Epithelial cell of esophagus (primary cell): ENCODE measurements around the gene KRTAP10-4.

Experiments
- DNase-seq: peaks from one replicate; pipeline ENCODE4 v3.0.0; 2010; ENCODE audit warnings: low read depth
- H3K4me3 ChIP-seq: 2 replicates; pipeline ENCODE4 v1.5.1; 2011; ENCODE audit warnings: mild to moderate bottlenecking, low read length, control low read depth
- TF ChIP-seq, protein P1 (sequence below): IDR thresholded peaks from 2 replicates; pipeline ENCODE4 v1.5.1; 2011; ENCODE audit warnings: low read depth, mild to moderate bottlenecking, low read length, control low read depth, inconsistent platforms; ENCODE audit not compliant: insufficient read depth; ENCODE audit errors: missing control alignments

The KRTAP10-4 gene

DNA sequence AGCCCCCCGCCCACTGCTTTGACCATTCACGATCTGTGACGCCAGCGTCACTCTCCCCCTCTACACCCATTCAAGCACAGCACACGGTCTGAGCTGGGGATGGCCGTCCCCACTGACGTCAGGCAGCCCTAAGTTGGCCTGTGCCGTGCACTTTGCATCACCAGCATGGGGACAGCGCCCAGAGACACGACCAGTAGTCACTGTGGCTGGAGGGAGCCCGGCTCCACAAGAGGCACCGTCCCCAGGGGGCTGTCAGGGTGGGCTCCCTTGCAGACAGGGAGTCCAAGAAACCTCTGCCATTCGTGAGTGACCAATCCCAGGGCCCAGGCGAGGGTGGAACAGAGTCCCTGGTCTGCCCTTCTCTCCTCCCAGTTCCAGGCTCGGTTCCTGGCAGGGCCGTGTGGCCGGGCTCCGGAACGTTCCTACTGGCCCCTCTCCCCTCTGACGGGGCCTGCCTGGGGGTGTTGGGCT lies 40.7 kb downstream of the KRTAP10-4 start:
- TF ChIP-seq, protein P1, sequence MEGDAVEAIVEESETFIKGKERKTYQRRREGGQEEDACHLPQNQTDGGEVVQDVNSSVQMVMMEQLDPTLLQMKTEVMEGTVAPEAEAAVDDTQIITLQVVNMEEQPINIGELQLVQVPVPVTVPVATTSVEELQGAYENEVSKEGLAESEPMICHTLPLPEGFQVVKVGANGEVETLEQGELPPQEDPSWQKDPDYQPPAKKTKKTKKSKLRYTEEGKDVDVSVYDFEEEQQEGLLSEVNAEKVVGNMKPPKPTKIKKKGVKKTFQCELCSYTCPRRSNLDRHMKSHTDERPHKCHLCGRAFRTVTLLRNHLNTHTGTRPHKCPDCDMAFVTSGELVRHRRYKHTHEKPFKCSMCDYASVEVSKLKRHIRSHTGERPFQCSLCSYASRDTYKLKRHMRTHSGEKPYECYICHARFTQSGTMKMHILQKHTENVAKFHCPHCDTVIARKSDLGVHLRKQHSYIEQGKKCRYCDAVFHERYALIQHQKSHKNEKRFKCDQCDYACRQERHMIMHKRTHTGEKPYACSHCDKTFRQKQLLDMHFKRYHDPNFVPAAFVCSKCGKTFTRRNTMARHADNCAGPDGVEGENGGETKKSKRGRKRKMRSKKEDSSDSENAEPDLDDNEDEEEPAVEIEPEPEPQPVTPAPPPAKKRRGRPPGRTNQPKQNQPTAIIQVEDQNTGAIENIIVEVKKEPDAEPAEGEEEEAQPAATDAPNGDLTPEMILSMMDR, result no peak

GRCh38 chr21:44614961-44615391 lies 41.4 kb downstream of the KRTAP10-4 start:
- no peak overlapping the region for H3K4me3 ChIP-seq
- DNase-seq, result no peak
- TF ChIP-seq, protein P1, result no peak

More for the DNA sequence above, 40.7 kb downstream of the KRTAP10-4 start:
- DNase-seq, result no peak
- no peak overlapping the region for H3K4me3 ChIP-seq

- TF ChIP-seq, protein P1, result no peak
These were observed 41.9 kb downstream of the KRTAP10-4 start for GRCh38 chr21:44615466-44615865.

DNA sequence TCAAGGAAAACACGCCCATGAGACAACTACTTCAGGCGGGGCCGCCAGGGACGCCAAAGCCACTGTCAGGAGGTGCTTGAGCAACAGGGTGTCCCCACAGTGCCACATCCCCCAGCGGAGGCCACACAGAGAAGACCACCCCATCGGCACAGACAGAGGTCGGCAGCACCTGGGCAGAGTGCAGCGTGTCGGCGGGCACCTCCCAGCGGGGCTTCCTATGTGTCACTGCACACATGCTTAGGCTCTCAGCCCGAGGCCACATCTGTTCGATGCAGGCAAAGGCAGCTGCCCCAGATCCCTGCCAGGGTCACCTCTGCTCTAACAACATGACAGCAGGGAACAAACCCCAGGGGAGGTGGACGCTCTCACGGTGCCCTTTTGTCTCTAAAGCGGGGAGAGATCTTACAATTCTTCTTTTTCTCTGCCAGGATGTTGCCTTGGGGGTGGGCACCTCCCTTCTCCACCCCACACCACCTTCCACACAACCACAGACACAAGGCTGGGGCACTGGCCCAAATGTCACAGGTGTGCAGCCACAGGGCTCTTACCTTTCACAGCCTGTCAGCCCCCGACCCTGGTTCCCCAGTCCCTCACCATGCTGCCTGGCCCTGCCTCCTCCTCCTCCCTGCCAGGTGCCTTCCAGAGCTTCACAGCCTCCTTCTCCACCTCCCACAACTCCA lies 42.5 kb downstream of the KRTAP10-4 start:
- no peak overlapping the region for H3K4me3 ChIP-seq
- TF ChIP-seq, protein P1, result no peak
- DNase-seq, result no peak

More at GRCh38 chr21:44615466-44615865, 41.9 kb downstream of the KRTAP10-4 start:
- no peak for DNase-seq
- no peak overlapping the region for H3K4me3 ChIP-seq

GRCh38 chr21:44616591-44616926 lies 43.0 kb downstream of the KRTAP10-4 start:
- no peak for DNase-seq
- TF ChIP-seq, protein P1, result no peak
- no peak overlapping the region for H3K4me3 ChIP-seq

- TF ChIP-seq, protein P1, result no peak
- H3K4me3 ChIP-seq, result no peak overlapping the region
- DNase-seq, result no peak
These were observed 43.6 kb downstream of the KRTAP10-4 start for GRCh38 chr21:44617071-44617501.

- TF ChIP-seq, protein P1, result no peak
- no peak overlapping the region for H3K4me3 ChIP-seq
- DNase-seq, result no peak
These were observed 45.0 kb downstream of the KRTAP10-4 start for GRCh38 chr21:44618504-44618903.
